SK-N-SH (cell line): Measurements from ENCODE around the gene FMN1. TPM values are rescaled to one million over a fixed set of nuclear protein-coding genes. Genes with fewer than 3 reads are reported as not detected.

ENCODE experiments used
- CTCF ChIA-PET: fragments of 300-600, 350-600 bp; formaldehyde crosslinking; extraction: SDS; loops from one replicate; lab custom pipeline; 2021; lab: Yijun Ruan, JAX
- POLR2A ChIA-PET: fragments of 350-600 bp; sonication (Branson Sonifier 250); formaldehyde crosslinking; extraction: SDS; loops from one replicate; lab custom pipeline; 2020; ENCODE audit warnings: antibody characterized with exemption, inconsistent platforms; lab: Yijun Ruan, JAX
- DNase-seq: peaks from one replicate; pipeline ENCODE4 v3.0.0; 2012
- H2AFZ ChIP-seq: fragments of 200-600 bp; sonication (generic); 2 replicates; pipeline ENCODE4 v1.8.1; 2016; ENCODE audit warnings: antibody characterized with exemption, mild to moderate bottlenecking, low read depth
- H3F3A ChIP-seq: fragments of 200-600 bp; sonication (generic); replicated peaks from 2 replicates; pipeline ENCODE3; 2016; ENCODE audit warnings: antibody characterized with exemption, mild to moderate bottlenecking; ENCODE audit not compliant: insufficient read depth
- H3K27ac ChIP-seq, 2 experiments: fragments of 200-500 bp in 1 of 2; fragments of 200-600 bp in 1 of 2; sonication (Bioruptor generic) in 1 of 2; sonication (generic), shearing (Covaris generic) in 1 of 2; 2 replicates each; pipeline versions ENCODE4 v1.5.1 to v1.6.1; 2014 to 2016; ENCODE audit warnings: low read depth in 2 of 2, inconsistent platforms in 1 of 2, low read length in 1 of 2, mild to moderate bottlenecking in 1 of 2, mixed read lengths in 1 of 2
- H3K27me3 ChIP-seq: fragments of 200-600 bp; sonication (generic), shearing (Covaris generic); 2 replicates; pipeline ENCODE4 v1.6.1; 2016; ENCODE audit warnings: mixed run types; ENCODE audit not compliant: insufficient read depth
- H3K36me3 ChIP-seq, 2 experiments: fragments of 200-500 bp in 1 of 2; fragments of 200-600 bp in 1 of 2; sonication (Bioruptor generic) in 1 of 2; sonication (generic) in 1 of 2; replicated peaks in 1 of 2; 2 replicates each; pipeline versions ENCODE3 to v1.5.1; 2014 to 2016; ENCODE audit warnings: low read length in 1 of 2, mild to moderate bottlenecking in 1 of 2; ENCODE audit not compliant: insufficient read depth in 2 of 2, control insufficient read depth in 1 of 2
- H3K4me1 ChIP-seq, 2 experiments: fragments of 200-500 bp in 1 of 2; fragments of 200-600 bp in 1 of 2; sonication (Bioruptor generic) in 1 of 2; sonication (generic), shearing (Covaris generic) in 1 of 2; 2 replicates each; pipeline versions ENCODE4 v1.5.1 to v1.6.1; 2014 to 2016; ENCODE audit warnings: low read depth in 1 of 2, low read length in 1 of 2, mixed run types in 1 of 2; ENCODE audit not compliant: insufficient read depth in 2 of 2, control insufficient read depth in 1 of 2
- H3K4me2 ChIP-seq: fragments of 200-600 bp; sonication (generic), shearing (Covaris generic); 2 replicates; pipeline ENCODE4 v1.6.1; 2017; ENCODE audit warnings: mixed run types
- H3K4me3 ChIP-seq, 2 experiments: fragments of 200-500 bp in 1 of 2; fragments of 200-600 bp in 1 of 2; sonication (Bioruptor generic) in 1 of 2; sonication (generic), shearing (Covaris generic) in 1 of 2; 2 replicates each; pipeline versions ENCODE4 v1.5.1 to v1.8.1; 2014 to 2016; ENCODE audit warnings: low read depth in 2 of 2, inconsistent platforms in 1 of 2, low read length in 1 of 2, mild to moderate bottlenecking in 1 of 2, mixed read lengths in 1 of 2, moderate library complexity in 1 of 2
- H3K79me2 ChIP-seq: fragments of 200-600 bp; sonication (generic); 2 replicates; pipeline ENCODE4 v1.8.1; 2017; ENCODE audit warnings: mild to moderate bottlenecking; ENCODE audit not compliant: insufficient read depth
- H3K9ac ChIP-seq: fragments of 200-600 bp; sonication (generic); 2 replicates; pipeline ENCODE4 v1.6.1; 2017; ENCODE audit warnings: mixed run types
- H3K9me2 ChIP-seq: fragments of 200-600 bp; sonication (generic); 2 replicates; pipeline ENCODE4 v1.6.1; 2017; ENCODE audit warnings: mixed run types
- H3K9me3 ChIP-seq: fragments of 200-600 bp; sonication (generic); 2 replicates; pipeline ENCODE4 v1.6.1; 2017; ENCODE audit warnings: mixed run types, mild to moderate bottlenecking, moderate library complexity
- H4K20me1 ChIP-seq: fragments of 200-600 bp; sonication (generic); 2 replicates; pipeline ENCODE4 v1.6.1; 2017; ENCODE audit warnings: mild to moderate bottlenecking, mixed run types; ENCODE audit not compliant: insufficient read depth
- CTCF ChIP-seq: fragments of 200-600 bp; sonication (generic); IDR thresholded peaks from 2 replicates; pipeline ENCODE4 v1.6.1; 2017; ENCODE audit warnings: antibody characterized with exemption, mild to moderate bottlenecking, moderate library complexity
- FOSL2 ChIP-seq: IDR thresholded peaks from 2 replicates; pipeline ENCODE4 v1.4.0; 2012; ENCODE audit warnings: low read depth, mild to moderate bottlenecking, moderate library complexity, borderline replicate concordance
- PBX3 ChIP-seq: IDR thresholded peaks from 2 replicates; pipeline ENCODE4; 2012
- TCF12 ChIP-seq: IDR thresholded peaks from 2 replicates; pipeline ENCODE4 v1.4.0; 2012
- USF2 ChIP-seq: fragments of 150-350 bp; IDR thresholded peaks from 2 replicates; pipeline ENCODE4 v1.6.1; 2017; ENCODE audit warnings: antibody characterized with exemption, low read length, low read depth, borderline replicate concordance
- WGBS: methylation state at CpG from one replicate; pipeline ENCODE4 v1.1.6; 2017; ENCODE audit warnings: low lambda C conversion rate; 5-methylcytosine and 5-hydroxymethylcytosine counted together
- polyA plus RNA-seq, 3 experiments: library from polyadenylated mRNA; depleted of rRNA; stranded (reverse); fragments of >200 nt; gene quantifications; 2 replicates each; pipeline ENCODE4 v1.2.3, GENCODE V29; 2012

Gene FMN1
- polyA plus RNA-seq, 1 of the 3 experiments (the other 2 are of a cell fraction), result 9.1 TPM

GRCh38 chr15:33009026-33009425 is 185.5 kb downstream of the FMN1 start:
- POLR2A ChIA-PET, result no interaction called here
- Histone ChIP-seq H3K36me3 (peaks cover 0 to 56% of the 10 kb centered on the region in 2 experiments), H3F3A (peaks cover 46% of the 10 kb centered on the region), H4K20me1 (peaks cover 19% of the 10 kb centered on the region; the same call in 1 of the 2 replicates), H3K9ac (no peak overlapping the region), H3K4me1 (peaks cover 0 to 8% of the 10 kb centered on the region in 2 experiments; a peak in 1 of 4 replicates), H3K79me2 (peaks cover 92% of the 10 kb centered on the region), H3K27ac (peak overlapping the region in 1 of 2 experiments; percentile 63; a peak in 2 of 4 replicates), H3K9me2 (no peaks in the 10 kb centered on the region), H2AFZ (no peak overlapping the region), H3K4me3 (no peak overlapping the region), H3K4me2 (no peak overlapping the region), H3K9me3 (0 out of 2 replicates have a peak, but pooled peaks cover 4% of the 10 kb centered on the region), H3K27me3 (no peaks in the 10 kb centered on the region)
- WGBS, result 86% methylated on average over 5 of the region's 5 CpGs
- no peak for DNase-seq
- CTCF ChIA-PET, result interaction anchor here (1.0 to 1.6 kb wide), 3 partner anchors 15 to 123 kb away, joined by 3 to 4 read pairs (median 3); no protein-coding TSS in a partner anchor
- TF ChIP-seq USF2 (no peak), TCF12 (no peak)

GRCh38 chr15:33008284-33008995 is 186.1 kb downstream of the FMN1 start:
- H3K79me2 ChIP-seq, result peaks cover 95% of the 10 kb centered on the region
- H3K4me1 ChIP-seq, result peaks cover 0 to 6% of the 10 kb centered on the region in 2 experiments; a peak in 1 of 4 replicates
- 0 out of 2 replicates have a peak, but pooled peaks cover 4% of the 10 kb centered on the region for H3K9me3 ChIP-seq
- H2AFZ ChIP-seq, result no peak overlapping the region
- H4K20me1 ChIP-seq, result peaks cover 15% of the 10 kb centered on the region; the same call in 1 of the 2 replicates
- peak overlapping the region in 1 of 2 experiments; percentile 63; a peak in 3 of 4 replicates for H3K27ac ChIP-seq
- ChIA-PET CTCF (interaction anchor here (1.0 to 1.6 kb wide), 5 partner anchors 15 to 359 kb away, joined by 3 to 6 read pairs (median 3); no protein-coding TSS in a partner anchor), POLR2A (no interaction called here)
- no peak for TF ChIP-seq TCF12
- TF ChIP-seq FOSL2, result peak; percentile 7; the same call in 1 of the 2 replicates
- TF ChIP-seq PBX3, result 0 out of 2 replicates have a peak, but pooled peaks have one; percentile 8
- no peak for TF ChIP-seq CTCF
- no peaks in the 10 kb centered on the region for H3K27me3 ChIP-seq
- peaks cover 0 to 56% of the 10 kb centered on the region in 2 experiments for H3K36me3 ChIP-seq
- DNase-seq, result no peak
- no peak overlapping the region for H3K4me3 ChIP-seq
- no peaks in the 10 kb centered on the region for H3K9me2 ChIP-seq
- H3F3A ChIP-seq, result peaks cover 42% of the 10 kb centered on the region
- no peak overlapping the region for H3K4me2 ChIP-seq
- 79% methylated on average over 3 of the region's 3 CpGs for WGBS
- H3K9ac ChIP-seq, result peak overlapping the region; percentile 13; the same call in 1 of the 2 replicates
